ENCODE results near the gene ZBTB20.

- TF ChIP-seq CTCF (IDR thresholded peaks at IDR 0.05; ENCODE audit: low read depth, low read length) = no peak
- TF ChIP-seq EZH2phosphoT487 (IDR thresholded peaks at IDR 0.05; ENCODE audit: low read depth) = no peak
Observed at GRCh38 chr3:114864970-114865369, 282.1 kb downstream of the ZBTB20 start.

All from OCI-LY3 (cell line).